IMR-90 (cell line): ENCODE results near the gene PEAK3. TPM values are rescaled to one million over a fixed set of nuclear protein-coding genes. Genes with fewer than 3 reads are reported as not detected.

Experiments used
- ATAC-seq: fragments of 200-7000 bp; cut with Tn5 transposase; 2 replicates; pipeline ENCODE4 v1.9.1; 2020; ENCODE audit warnings: low read depth, mild to moderate bottlenecking, moderate library complexity
- BruUV-seq: library from RNA; stranded (reverse); fragments of 400-500 nt; replicated peaks from 2 replicates; lab custom pipeline; 2021; lab: Mats Ljungman, UMichigan
- CTCF ChIA-PET: fragments of 300-600 bp; formaldehyde crosslinking; extraction: SDS; loops from one replicate; lab custom pipeline; 2021; ENCODE audit warnings: antibody characterized with exemption; lab: Yijun Ruan, JAX
- POLR2A ChIA-PET: fragments of 300-600 bp; sonication (Branson Sonifier 250); formaldehyde crosslinking; loops from one replicate; lab custom pipeline; 2022; ENCODE audit warnings: antibody characterized with exemption; ENCODE audit not compliant: unreplicated experiment; lab: Charles Lee
- DNase-seq: peaks from one replicate; pipeline ENCODE4 v3.0.0; 2013
- H2AFZ ChIP-seq: replicated peaks from 2 replicates; pipeline ENCODE3; 2013; ENCODE audit warnings: low read length, mild to moderate bottlenecking; ENCODE audit not compliant: poor library complexity
- H2AK5ac ChIP-seq: 2 replicates; pipeline ENCODE4 v1.6.1; 2013; ENCODE audit warnings: low read depth, low read length, inconsistent platforms
- H2AK9ac ChIP-seq: replicated peaks from 2 replicates; pipeline ENCODE3; 2013; ENCODE audit warnings: mild to moderate bottlenecking, low read depth, low read length, moderate library complexity; ENCODE audit not compliant: poor library complexity
- H2BK120ac ChIP-seq: 2 replicates; pipeline ENCODE4 v1.6.1; 2013; ENCODE audit warnings: low read depth, low read length, inconsistent platforms
- H2BK15ac ChIP-seq: 3 replicates; pipeline ENCODE4 v1.6.1; 2013; ENCODE audit warnings: low read depth, low read length, inconsistent platforms
- H2BK20ac ChIP-seq: 2 replicates; pipeline ENCODE4 v1.6.1; 2013; ENCODE audit warnings: low read depth, mild to moderate bottlenecking, inconsistent platforms, low read length, moderate library complexity
- H2BK5ac ChIP-seq: 2 replicates; pipeline ENCODE4 v1.6.1; 2013; ENCODE audit warnings: mild to moderate bottlenecking, low read depth, low read length, inconsistent platforms; ENCODE audit not compliant: poor library complexity, severe bottlenecking
- H3K14ac ChIP-seq: replicated peaks from 2 replicates; pipeline ENCODE4 v1.6.1; 2013; ENCODE audit warnings: low read depth, low read length, inconsistent platforms
- H3K18ac ChIP-seq: 2 replicates; pipeline ENCODE4 v1.6.1; 2013; ENCODE audit warnings: low read depth, low read length, control low read depth
- H3K23ac ChIP-seq: 2 replicates; pipeline ENCODE4 v1.6.1; 2013; ENCODE audit warnings: low read depth, low read length, inconsistent platforms
- H3K27ac ChIP-seq: 2 replicates; pipeline ENCODE4 v1.5.1; 2013; ENCODE audit warnings: mild to moderate bottlenecking, control low read depth, low read length; ENCODE audit not compliant: insufficient read depth
- H3K27me3 ChIP-seq: 2 replicates; pipeline ENCODE4 v1.6.1; 2013; ENCODE audit warnings: low read length; ENCODE audit not compliant: control insufficient read depth, insufficient read depth
- H3K36me3 ChIP-seq: 2 replicates; pipeline ENCODE4 v1.6.1; 2013; ENCODE audit warnings: low read length, mixed read lengths; ENCODE audit not compliant: control insufficient read depth, insufficient read depth
- H3K4ac ChIP-seq: 2 replicates; pipeline ENCODE4 v1.6.1; 2013; ENCODE audit warnings: low read depth, low read length, inconsistent platforms
- H3K4me1 ChIP-seq: 2 replicates; pipeline ENCODE4 v1.6.1; 2013; ENCODE audit warnings: low read length, mixed read lengths; ENCODE audit not compliant: control insufficient read depth, insufficient read depth
- H3K4me2 ChIP-seq: 2 replicates; pipeline ENCODE4 v1.6.1; 2013; ENCODE audit warnings: low read depth, mild to moderate bottlenecking, control low read depth, low read length, moderate library complexity
- H3K4me3 ChIP-seq: 2 replicates; pipeline ENCODE4 v1.5.1; 2013; ENCODE audit warnings: low read depth, mild to moderate bottlenecking, control low read depth, low read length, moderate library complexity; ENCODE audit not compliant: insufficient read depth
- H3K56ac ChIP-seq: 2 replicates; pipeline ENCODE4 v1.6.1; 2013; ENCODE audit warnings: low read length, inconsistent platforms; ENCODE audit not compliant: insufficient read depth; ENCODE audit errors: extremely low read depth
- H3K79me1 ChIP-seq, 2 experiments: 2 replicates each; pipeline ENCODE4 v1.6.1; 2013; ENCODE audit warnings: low read length in 2 of 2, inconsistent platforms in 1 of 2, low read depth in 1 of 2
- H3K9ac ChIP-seq: 2 replicates; pipeline ENCODE4 v1.6.1; 2013; ENCODE audit warnings: low read depth, low read length, control low read depth
- H3K9me1 ChIP-seq: 2 replicates; pipeline ENCODE4 v1.6.1; 2013; ENCODE audit warnings: low read length, inconsistent platforms; ENCODE audit not compliant: insufficient read depth
- H3K9me3 ChIP-seq: 2 replicates; pipeline ENCODE4 v1.6.1; 2013; ENCODE audit warnings: low read length; ENCODE audit not compliant: control insufficient read depth, insufficient read depth
- H4K20me1 ChIP-seq: 2 replicates; pipeline ENCODE4 v1.6.1; 2013; ENCODE audit warnings: low read length, inconsistent platforms; ENCODE audit not compliant: insufficient read depth
- H4K5ac ChIP-seq: 2 replicates; pipeline ENCODE4 v1.6.1; 2013; ENCODE audit warnings: mild to moderate bottlenecking, low read depth, low read length, control low read depth
- H4K8ac ChIP-seq, 2 experiments: 2 replicates each; pipeline ENCODE4 v1.6.1; 2013; ENCODE audit warnings: low read depth in 2 of 2, low read length in 2 of 2, control low read depth in 1 of 2, inconsistent platforms in 1 of 2
- H4K91ac ChIP-seq: 2 replicates; pipeline ENCODE4 v1.6.1; 2013; ENCODE audit warnings: low read depth, low read length, inconsistent platforms; ENCODE audit not compliant: insufficient read depth
- CEBPB ChIP-seq: IDR thresholded peaks from 2 replicates; pipeline ENCODE4 v1.6.1; 2012; ENCODE audit warnings: low read depth, low read length, improper control_type of control experiment
- FOS ChIP-seq: fragments of 150-350 bp; IDR thresholded peaks from 2 replicates; pipeline ENCODE4 v1.6.1; 2016; ENCODE audit warnings: low read depth, low read length
- MXI1 ChIP-seq: IDR thresholded peaks from 2 replicates; pipeline ENCODE4 v1.6.1; 2012; ENCODE audit warnings: low read depth, mild to moderate bottlenecking, low read length, moderate library complexity, borderline replicate concordance
- WGBS, 2 experiments: methylation state at CpG; one replicate each; pipeline versions ENCODE4 v1.1.5 to v1.1.7; 2013; ENCODE audit warnings: missing lambda C conversion rate in 2 of 2; ENCODE audit not compliant: insufficient read length in 1 of 2; ENCODE audit errors: extremely low coverage in 2 of 2; 5-methylcytosine and 5-hydroxymethylcytosine counted together
- dilution Hi-C: fragments of 300-500 bp; cut with HindIII; formaldehyde crosslinking; loops from one replicate; pipeline ENCODE4 v1.14.3; 2018; ENCODE audit warnings: low sequenced_read_pairs; ENCODE audit not compliant: unreplicated experiment
- in situ Hi-C: fragments of 300-500 bp; cut with MboI; formaldehyde crosslinking; loops from 3 replicates; pipeline ENCODE4 v1.14.3; 2019; ENCODE audit warnings: low sequenced_read_pairs, inconsistent platforms, mixed read lengths
- intact Hi-C: fragments of 100-400 bp; cut with micrococcal nuclease; formaldehyde crosslinking; loops from 2 replicates; pipeline ENCODE4 v1.10.0; 2022
- polyA plus RNA-seq, 3 experiments: library from polyadenylated mRNA; depleted of rRNA; stranded (reverse); fragments of >200 nt; gene quantifications; 2 replicates each; pipeline ENCODE4 v1.2.3, GENCODE V29; 2012; ENCODE audit warnings: low replicate concordance in 1 of 3
- total RNA-seq: library from RNA; depleted of rRNA; stranded (reverse); fragments of >200 nt; gene quantifications from 2 replicates; pipeline ENCODE4 v1.2.3, GENCODE V29; 2012

PEAK3 gene
- total and polyA plus RNA-seq, 2 of the 4 experiments (the other 2 are of a cell fraction), result under 0.01 to 0.09 TPM

- Histone ChIP-seq H3K4me3 (no peak overlapping the region), H3K9me1 (peaks cover 2% of the 10 kb centered on the region), H3K27ac (no peak overlapping the region), H3K14ac (no peak overlapping the region), H3K4me1 (peaks cover 4% of the 10 kb centered on the region), H3K36me3 (peaks cover 4% of the 10 kb centered on the region), H2AK5ac (0 out of 2 replicates have a peak overlapping the region, but pooled peaks have one; percentile 21), H3K18ac (no peak overlapping the region), H4K5ac (no peak overlapping the region), H3K56ac (no peak overlapping the region), H4K8ac (no peak overlapping the region), H2BK15ac (no peak overlapping the region), H2AK9ac (peak overlapping the region; percentile 72), H3K23ac (no peak overlapping the region), H2BK5ac (no peak overlapping the region), H3K79me1 (peaks cover 34 to 80% of the 10 kb centered on the region in 2 experiments), H3K4me2 (no peak overlapping the region), H2BK20ac (no peak overlapping the region), H2AFZ (no peak overlapping the region), H2BK120ac (no peak overlapping the region), H3K9ac (no peak overlapping the region), H3K4ac (no peak overlapping the region), H4K20me1 (peaks cover 37% of the 10 kb centered on the region), H4K91ac (no peak overlapping the region), H3K27me3 (no peaks in the 10 kb centered on the region), H3K9me3 (no peaks in the 10 kb centered on the region)
- 83% methylated on average over 10 of the region's 20 CpGs; no CpG with 5 or more reads in 1 of the 2 experiments for WGBS, 2 experiments
- in situ Hi-C loops, result no loop called here
- ATAC-seq (no peak), DNase-seq (no peak)
- TF ChIP-seq FOS (no peak), MXI1 (no peak), CEBPB (0 out of 2 replicates have a peak, but pooled peaks have one; percentile 12)
- ChIA-PET POLR2A (no interaction called here), CTCF (no interaction called here)
- dilution Hi-C loops, result no loop called here
- no TSS peak for BruUV-seq
- intact Hi-C loops, result no loop called here
Observed at GRCh38 chr19:2330632-2331284, 48.8 kb upstream of the PEAK3 start.
